ENCODE results near the gene PNRC1.

PNRC1 gene

GRCh38 chr6:89116702-89117101 is 36.2 kb downstream of the PNRC1 start:
- DNase-seq = no peak

- peak; percentile 58 for DNase-seq
Measured at GRCh38 chr6:89117211-89118108, 36.9 kb downstream of the PNRC1 start, which contains the start of gene SRSF12. Gene SRSF12 (minus strand): TSS chr6:89118071. CDS start chr6:89117887, 184 bp downstream.

DNA sequence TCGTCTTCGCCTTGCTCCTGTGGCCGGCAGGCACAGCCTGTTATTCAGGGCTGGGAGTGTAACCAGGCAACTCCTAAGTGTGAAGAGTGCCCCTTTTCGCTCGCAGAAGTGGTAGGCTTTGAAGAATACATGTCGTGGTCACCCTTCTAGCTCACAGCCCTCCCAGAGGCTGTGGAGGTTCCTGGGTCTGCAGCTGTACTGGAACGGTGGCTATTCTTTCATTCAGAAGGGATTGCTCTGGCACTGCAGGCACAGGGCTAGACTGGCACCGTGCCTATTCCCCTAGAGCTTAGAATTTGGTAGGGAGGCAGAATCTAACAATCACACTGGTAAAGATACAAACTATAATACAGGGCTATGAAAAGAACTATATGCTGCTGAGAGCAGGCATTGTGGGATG is 38.4 kb downstream of the PNRC1 start:
- DNase-seq = no peak

GRCh38 chr6:89120371-89120770 is 39.8 kb downstream of the PNRC1 start:
- DNase-seq = no peak

- DNase-seq = no peak
Measured at GRCh38 chr6:89121934-89122333, 41.4 kb downstream of the PNRC1 start.

DNA sequence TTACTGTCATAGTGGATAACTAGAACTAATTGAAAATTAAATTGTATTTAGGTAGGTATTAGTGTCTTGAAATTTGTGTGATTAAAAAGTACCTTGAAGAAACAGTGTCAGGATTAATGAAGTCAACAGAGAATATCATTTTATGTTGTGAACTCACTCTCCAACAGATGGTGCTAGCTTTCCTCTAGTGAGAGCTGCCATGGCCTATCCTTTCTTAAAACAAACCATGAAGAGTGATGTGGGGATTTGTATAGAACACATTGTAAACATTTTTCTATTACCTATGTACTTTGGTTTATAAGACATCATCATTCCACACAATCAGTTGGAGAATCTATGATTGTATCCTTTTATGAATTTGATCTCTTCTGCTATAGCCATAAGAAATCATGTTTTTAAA is 42.1 kb downstream of the PNRC1 start:
- DNase-seq = peak; percentile 81

GRCh38 chr6:89128256-89128671 is 47.7 kb downstream of the PNRC1 start:
- DNase-seq = peak; percentile 65

DNA sequence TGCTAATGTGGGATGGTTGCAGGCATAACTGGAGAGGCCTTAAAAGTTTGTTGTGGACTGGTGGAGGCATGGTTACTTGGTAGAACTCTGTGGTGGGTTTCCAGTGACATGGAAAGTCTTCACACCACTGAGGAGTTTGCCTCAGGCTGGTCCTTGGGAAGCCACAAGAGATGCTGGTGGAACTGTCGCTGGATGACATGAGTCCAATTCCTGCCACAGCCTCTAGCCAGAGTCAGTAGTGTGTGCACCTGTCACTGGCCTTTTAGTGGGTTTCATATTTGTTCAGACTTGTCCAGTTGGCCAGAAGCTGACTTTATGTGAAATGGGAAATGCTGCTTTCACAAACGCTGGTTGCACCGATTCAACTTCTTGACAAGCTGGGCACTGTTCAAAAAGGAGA is 51.0 kb downstream of the PNRC1 start:
- DNase-seq = no peak

DNA sequence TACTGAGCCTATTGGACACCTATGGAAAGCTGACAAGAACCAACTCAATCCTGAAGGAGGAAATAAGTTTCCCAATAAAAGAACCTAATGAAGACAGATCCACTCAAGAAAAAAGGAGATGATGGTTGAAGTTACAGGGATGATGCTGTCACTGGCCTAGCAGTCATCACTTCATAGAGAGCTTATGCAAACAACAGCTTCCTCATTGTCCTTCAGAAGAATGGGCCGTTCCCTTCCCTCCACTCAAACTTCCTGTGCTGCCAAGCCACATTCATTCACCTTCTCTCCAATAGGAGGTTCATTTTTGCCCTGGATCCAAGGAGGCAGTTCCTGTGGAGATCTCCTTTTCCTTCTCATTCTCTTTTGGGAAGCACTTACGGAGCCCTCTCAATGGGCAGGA is 51.5 kb downstream of the PNRC1 start:
- DNase-seq = no peak

- DNase-seq = no peak
Measured at GRCh38 chr6:89133981-89134380, 53.4 kb downstream of the PNRC1 start.

- DNase-seq = no peak
Measured at GRCh38 chr6:89134723-89135122, 54.2 kb downstream of the PNRC1 start.
